ENCODE data around the gene ZNF420.

Gene ZNF420

DNA sequence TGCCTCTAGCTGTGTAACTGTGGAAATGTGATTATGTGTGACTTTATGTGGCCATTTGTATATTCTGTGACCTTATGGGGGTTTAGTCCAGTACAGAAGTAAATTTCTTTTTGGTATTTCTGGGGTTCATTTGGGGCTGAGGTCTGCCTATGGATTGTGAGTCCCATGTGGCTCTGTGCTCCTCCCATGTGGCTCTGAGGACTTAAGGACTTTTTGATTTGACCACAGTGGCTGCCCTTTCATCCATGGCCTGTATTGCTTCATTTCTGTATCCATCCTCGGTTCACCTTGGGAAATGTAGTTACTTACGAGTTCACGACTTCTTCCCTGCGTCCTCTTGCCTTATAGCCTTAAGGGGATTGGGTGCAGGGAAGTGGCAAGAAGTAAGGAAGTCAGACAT is 1.0 kb downstream of the ZNF420 start:
- peaks cover 15% of the 10 kb centered on the region for H3K4me1 ChIP-seq (ENCODE audit: control insufficient read depth, low read length)
- H3K36me3 ChIP-seq (ENCODE audit: control insufficient read depth, low read length): no peaks in the 10 kb centered on the region
- no peak overlapping the region for H3K27ac ChIP-seq (ENCODE audit: low read depth, low read length)
- H3K9me3 ChIP-seq (ENCODE audit: control insufficient read depth, insufficient read depth, low read length): peaks cover 16% of the 10 kb centered on the region; the same call in 1 of the 2 replicates
- no peaks in the 10 kb centered on the region for H4K20me1 ChIP-seq (ENCODE audit: control insufficient read depth, insufficient read depth, low read depth, low read length)
- no peaks in the 10 kb centered on the region for H3K27me3 ChIP-seq (ENCODE audit: control insufficient read depth, low read length)
- H3K4me2 ChIP-seq (ENCODE audit: low read length): peak overlapping the region; percentile 83
- H3F3A ChIP-seq (ENCODE audit: control insufficient read depth, insufficient read depth): no peaks in the 10 kb centered on the region
- no peaks in the 10 kb centered on the region for H3K9me2 ChIP-seq (replicated peaks; ENCODE audit: control insufficient read depth, low read length)
- H3K79me2 ChIP-seq (ENCODE audit: control insufficient read depth, low read length): peaks cover 15% of the 10 kb centered on the region
- H3K4me3 ChIP-seq (ENCODE audit: low read length): peak overlapping the region; percentile 83
- TF ChIP-seq, protein P1, sequence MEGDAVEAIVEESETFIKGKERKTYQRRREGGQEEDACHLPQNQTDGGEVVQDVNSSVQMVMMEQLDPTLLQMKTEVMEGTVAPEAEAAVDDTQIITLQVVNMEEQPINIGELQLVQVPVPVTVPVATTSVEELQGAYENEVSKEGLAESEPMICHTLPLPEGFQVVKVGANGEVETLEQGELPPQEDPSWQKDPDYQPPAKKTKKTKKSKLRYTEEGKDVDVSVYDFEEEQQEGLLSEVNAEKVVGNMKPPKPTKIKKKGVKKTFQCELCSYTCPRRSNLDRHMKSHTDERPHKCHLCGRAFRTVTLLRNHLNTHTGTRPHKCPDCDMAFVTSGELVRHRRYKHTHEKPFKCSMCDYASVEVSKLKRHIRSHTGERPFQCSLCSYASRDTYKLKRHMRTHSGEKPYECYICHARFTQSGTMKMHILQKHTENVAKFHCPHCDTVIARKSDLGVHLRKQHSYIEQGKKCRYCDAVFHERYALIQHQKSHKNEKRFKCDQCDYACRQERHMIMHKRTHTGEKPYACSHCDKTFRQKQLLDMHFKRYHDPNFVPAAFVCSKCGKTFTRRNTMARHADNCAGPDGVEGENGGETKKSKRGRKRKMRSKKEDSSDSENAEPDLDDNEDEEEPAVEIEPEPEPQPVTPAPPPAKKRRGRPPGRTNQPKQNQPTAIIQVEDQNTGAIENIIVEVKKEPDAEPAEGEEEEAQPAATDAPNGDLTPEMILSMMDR (IDR thresholded peaks at IDR 0.05; ENCODE audit: low read depth, low read length, poor library complexity, severe bottlenecking): no peak
- TF ChIP-seq EZH2phosphoT487 (IDR thresholded peaks at IDR 0.05; ENCODE audit: borderline replicate concordance, low read length): no peak

DNA sequence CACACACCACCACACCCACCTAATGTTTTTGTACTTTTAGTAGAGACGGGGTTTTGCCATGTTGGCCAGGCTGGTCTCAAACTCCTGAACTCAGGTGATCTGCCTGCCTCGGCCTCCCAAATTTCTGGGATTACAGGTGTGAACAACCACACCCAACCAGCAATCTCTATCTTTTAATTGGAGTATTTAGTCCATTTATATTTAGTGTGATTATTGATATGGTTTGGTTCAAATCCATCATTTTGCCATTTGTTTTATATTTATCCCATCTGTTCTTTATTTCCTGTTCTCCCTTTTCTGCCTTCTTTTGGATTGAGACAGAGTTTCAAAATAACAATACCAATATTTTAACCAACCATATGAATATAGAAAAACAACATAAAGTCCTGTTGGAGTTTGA is 4.1 kb downstream of the ZNF420 start:
- no peaks in the 10 kb centered on the region for H4K20me1 ChIP-seq (ENCODE audit: control insufficient read depth, insufficient read depth, low read depth, low read length)
- H3K9me2 ChIP-seq (replicated peaks; ENCODE audit: control insufficient read depth, low read length): no peaks in the 10 kb centered on the region
- H3K4me3 ChIP-seq (ENCODE audit: low read length): no peak overlapping the region
- H3F3A ChIP-seq (ENCODE audit: control insufficient read depth, insufficient read depth): no peaks in the 10 kb centered on the region
- peaks cover 13% of the 10 kb centered on the region for H3K4me1 ChIP-seq (ENCODE audit: control insufficient read depth, low read length)
- no peak overlapping the region for H3K4me2 ChIP-seq (ENCODE audit: low read length)
- H3K36me3 ChIP-seq (ENCODE audit: control insufficient read depth, low read length): no peaks in the 10 kb centered on the region
- TF ChIP-seq EZH2phosphoT487 (IDR thresholded peaks at IDR 0.05; ENCODE audit: borderline replicate concordance, low read length): no peak
- TF ChIP-seq, protein P1 (IDR thresholded peaks at IDR 0.05; ENCODE audit: low read depth, low read length, poor library complexity, severe bottlenecking): no peak
- H3K79me2 ChIP-seq (ENCODE audit: control insufficient read depth, low read length): peaks cover 15% of the 10 kb centered on the region
- peaks cover 12% of the 10 kb centered on the region; the same call in 1 of the 2 replicates for H3K9me3 ChIP-seq (ENCODE audit: control insufficient read depth, insufficient read depth, low read length)
- no peak overlapping the region for H3K27ac ChIP-seq (ENCODE audit: low read depth, low read length)
- H3K27me3 ChIP-seq (ENCODE audit: control insufficient read depth, low read length): no peaks in the 10 kb centered on the region

DNA sequence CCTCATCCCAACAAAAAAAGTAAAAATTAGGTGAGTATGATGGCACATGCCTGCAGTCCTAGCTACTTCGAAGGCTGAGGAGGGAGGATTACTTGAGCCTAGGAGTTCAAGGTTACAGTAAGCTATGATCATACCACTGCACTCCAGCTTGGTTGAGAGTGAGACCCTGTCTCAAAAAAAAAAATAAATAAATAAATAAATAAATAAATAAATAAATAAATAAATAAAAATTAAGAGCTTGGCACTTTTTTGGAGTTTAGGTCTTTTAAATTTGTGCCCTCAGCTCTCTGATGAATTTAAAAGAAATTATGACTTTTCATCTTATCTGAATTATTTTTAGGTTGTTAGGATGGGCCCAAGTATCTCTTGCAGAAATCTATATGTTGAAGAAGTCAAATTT is 8.9 kb downstream of the ZNF420 start:
- Histone ChIP-seq H3K79me2 (ENCODE audit: control insufficient read depth, low read length) (no peaks in the 10 kb centered on the region), H3K36me3 (ENCODE audit: control insufficient read depth, low read length) (no peaks in the 10 kb centered on the region), H3K4me1 (ENCODE audit: control insufficient read depth, low read length) (no peaks in the 10 kb centered on the region), H3K27me3 (ENCODE audit: control insufficient read depth, low read length) (no peaks in the 10 kb centered on the region), H3F3A (ENCODE audit: control insufficient read depth, insufficient read depth) (no peaks in the 10 kb centered on the region), H3K9me2 (replicated peaks; ENCODE audit: control insufficient read depth, low read length) (no peaks in the 10 kb centered on the region), H4K20me1 (ENCODE audit: control insufficient read depth, insufficient read depth, low read depth, low read length) (no peaks in the 10 kb centered on the region), H3K9me3 (ENCODE audit: control insufficient read depth, insufficient read depth, low read length) (peaks cover 13% of the 10 kb centered on the region; the same call in 1 of the 2 replicates), H3K4me3 (ENCODE audit: low read length) (no peak overlapping the region), H3K4me2 (ENCODE audit: low read length) (no peak overlapping the region), H3K27ac (ENCODE audit: low read depth, low read length) (no peak overlapping the region)
- no peak for TF ChIP-seq EZH2phosphoT487 (IDR thresholded peaks at IDR 0.05; ENCODE audit: borderline replicate concordance, low read length)
- TF ChIP-seq, protein P1 (IDR thresholded peaks at IDR 0.05; ENCODE audit: low read depth, low read length, poor library complexity, severe bottlenecking): no peak

Data from DOHH2 (cell line).